CD14-positive monocyte (primary cell): ENCODE results near the gene CD4. TPM values are rescaled to one million over a fixed set of nuclear protein-coding genes. Genes with fewer than 3 reads are reported as not detected.

Experiments
- DNase-seq, 3 donors: peaks; one replicate each; pipeline ENCODE4 v3.0.0-alpha.2; 2011 to 2022
- H2AFZ ChIP-seq: 2 replicates; pipeline ENCODE4 v1.6.0; 2012; ENCODE audit warnings: mild to moderate bottlenecking, low read depth, low read length, inconsistent platforms; ENCODE audit not compliant: insufficient read depth, poor library complexity, severe bottlenecking
- H3K27ac ChIP-seq, 2 donors: 1 replicate in 1 of 2; 2 replicates in 1 of 2; pipeline ENCODE4 v1.5.1; 2012 to 2013; ENCODE audit warnings: low read length in 2 of 2, control low read depth in 1 of 2, inconsistent platforms in 1 of 2, low read depth in 1 of 2, mild to moderate bottlenecking in 1 of 2
- H3K27me3 ChIP-seq, 2 donors: one replicate each; pipeline versions ENCODE4 v1.6.0 to v1.6.1; 2011 to 2013; ENCODE audit warnings: low read length in 2 of 2; ENCODE audit not compliant: control insufficient read depth in 2 of 2, insufficient read depth in 2 of 2
- H3K36me3 ChIP-seq, 2 donors: replicated peaks in 1 of 2; 1 replicate in 1 of 2; 2 replicates in 1 of 2; pipeline versions ENCODE4 v1.5.1 to v1.6.1; 2012 to 2013; ENCODE audit warnings: low read length in 2 of 2, control low read depth in 1 of 2, inconsistent platforms in 1 of 2, mild to moderate bottlenecking in 1 of 2; ENCODE audit not compliant: insufficient read depth in 2 of 2, control insufficient read depth in 1 of 2
- H3K4me1 ChIP-seq, 2 donors: 1 replicate in 1 of 2; 2 replicates in 1 of 2; pipeline versions ENCODE4 v1.5.1 to v1.6.1; 2012 to 2013; ENCODE audit warnings: low read length in 2 of 2, control low read depth in 1 of 2, inconsistent platforms in 1 of 2, mild to moderate bottlenecking in 1 of 2, moderate library complexity in 1 of 2; ENCODE audit not compliant: insufficient read depth in 2 of 2, control insufficient read depth in 1 of 2
- H3K4me2 ChIP-seq: replicated peaks from 2 replicates; pipeline ENCODE3; 2012; ENCODE audit warnings: low read length, moderate library complexity, mild to moderate bottlenecking; ENCODE audit not compliant: poor library complexity, severe bottlenecking; ENCODE audit errors: extremely low read depth
- H3K4me3 ChIP-seq, 3 experiments: fragments of 200-600 bp in 1 of 3; sonication (generic) in 1 of 3; replicated peaks in 1 of 3; 1 replicate in 2 of 3; 2 replicates in 1 of 3; pipeline ENCODE4 v1.5.1; 2011 to 2013; ENCODE audit warnings: low read length in 3 of 3, mild to moderate bottlenecking in 3 of 3, control low read depth in 2 of 3, low read depth in 2 of 3, inconsistent platforms in 1 of 3, moderate library complexity in 1 of 3
- H3K79me2 ChIP-seq: 2 replicates; pipeline ENCODE4 v1.6.0; 2012; ENCODE audit warnings: mild to moderate bottlenecking, control low read depth, inconsistent platforms, low read length, moderate library complexity; ENCODE audit not compliant: insufficient read depth
- H3K9ac ChIP-seq: 2 replicates; pipeline ENCODE4 v1.6.0; 2017; ENCODE audit warnings: low read length, mild to moderate bottlenecking; ENCODE audit not compliant: insufficient read depth, poor library complexity, severe bottlenecking
- H3K9me3 ChIP-seq, 2 donors: replicated peaks in 1 of 2; 1 replicate in 1 of 2; 2 replicates in 1 of 2; pipeline versions ENCODE4 v1.5.1 to v1.6.1; 2012 to 2013; ENCODE audit warnings: low read length in 2 of 2, control low read depth in 1 of 2; ENCODE audit not compliant: control insufficient read depth in 1 of 2, insufficient read depth in 1 of 2
- H4K20me1 ChIP-seq: 2 replicates; pipeline ENCODE4 v1.6.0; 2012; ENCODE audit warnings: mild to moderate bottlenecking, low read length, control low read depth, moderate library complexity; ENCODE audit not compliant: insufficient read depth
- H3K27ac Mint-ChIP-seq, 7 donors: one replicate each; pipeline ENCODE4 v1.8.0; 2020; ENCODE audit warnings: mild to moderate bottlenecking in 7 of 7, mixed read lengths in 7 of 7, moderate library complexity in 6 of 7, inconsistent platforms in 2 of 7
- H3K27me3 Mint-ChIP-seq, 3 donors: one replicate each; pipeline ENCODE4 v1.8.0; 2021 to 2022; ENCODE audit warnings: low read depth in 3 of 3, mild to moderate bottlenecking in 3 of 3, mixed read lengths in 3 of 3, moderate library complexity in 3 of 3, inconsistent platforms in 1 of 3
- H3K36me3 Mint-ChIP-seq, 2 donors: one replicate each; pipeline ENCODE4 v1.8.0; 2020; ENCODE audit warnings: mixed read lengths in 2 of 2, inconsistent platforms in 1 of 2, mild to moderate bottlenecking in 1 of 2
- H3K4me1 Mint-ChIP-seq: one replicate; pipeline ENCODE4 v1.8.0; 2020; ENCODE audit warnings: mild to moderate bottlenecking, mixed read lengths
- H3K4me3 Mint-ChIP-seq, 2 donors: one replicate each; pipeline ENCODE4 v1.8.0; 2020; ENCODE audit warnings: mild to moderate bottlenecking in 2 of 2, mixed read lengths in 2 of 2, moderate library complexity in 1 of 2
- H3K9me3 Mint-ChIP-seq, 7 donors: one replicate each; pipeline ENCODE4 v1.8.0; 2020 to 2022; ENCODE audit warnings: mixed read lengths in 7 of 7, mild to moderate bottlenecking in 6 of 7, moderate library complexity in 6 of 7, inconsistent platforms in 2 of 7
- WGBS: methylation state at CpG from one replicate; pipeline ENCODE4 v1.1.5; 2013; ENCODE audit warnings: missing lambda C conversion rate; ENCODE audit not compliant: insufficient coverage; 5-methylcytosine and 5-hydroxymethylcytosine counted together
- intact Hi-C, 2 donors: fragments of 100-400 bp; cut with micrococcal nuclease; formaldehyde crosslinking; loops; one replicate each; pipeline versions ENCODE4 v1.15.0 to v1.15.1; 2023
- polyA plus RNA-seq, 3 donors: library from polyadenylated mRNA; depleted of rRNA in 1 of 3; unstranded in 2 of 3; stranded (reverse) in 1 of 3; fragments of 300-500 nt in 2 of 3; fragments of >200 nt in 1 of 3; fragmentation: Illumina TruSeq in 2 of 3; gene quantifications; 1 replicate in 2 of 3; 2 replicates in 1 of 3; pipeline ENCODE4 v1.2.3, GENCODE V29; 2012 to 2021
- TF ChIP-seq, protein P1 (sequence below): fragments of 200-600 bp; IDR thresholded peaks from one replicate; pipeline ENCODE4 v1.8.0; 2022; ENCODE audit warnings: antibody characterized with exemption, mild to moderate bottlenecking

Gene CD4
- polyA plus RNA-seq, 3 donors = 261 to 371 (median 269) TPM

DNA sequence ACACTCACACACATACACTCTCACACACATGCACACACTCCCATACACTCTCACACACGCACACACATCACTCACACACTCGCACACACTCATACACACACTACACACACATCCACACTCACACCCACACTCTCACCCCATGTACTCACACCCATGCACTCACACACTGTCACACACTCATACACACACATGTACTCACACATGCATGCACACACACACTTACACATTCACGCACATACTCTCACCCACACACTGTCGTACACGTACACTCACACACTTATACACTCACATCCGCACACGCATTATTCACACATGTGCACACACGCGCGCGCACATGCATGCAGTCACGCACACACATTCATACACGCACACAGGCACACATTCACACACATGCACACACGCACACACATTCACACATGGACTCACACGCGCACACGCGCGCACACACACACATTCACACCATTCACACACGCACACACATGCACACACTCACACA lies 28.4 kb downstream of the CD4 start:
- H3K4me3 Mint-ChIP-seq = no peak overlapping the region
- Histone ChIP-seq H3K27ac (no peak overlapping the region), H2AFZ (no peak overlapping the region), H3K4me2 (no peak overlapping the region), H3K9me3 (no peaks in the 10 kb centered on the region), H3K4me1 (peaks cover 23 to 34% of the 10 kb centered on the region in 2 donors), H4K20me1 (peaks cover 58% of the 10 kb centered on the region), H3K36me3 (peaks cover 60 to 66% of the 10 kb centered on the region in 2 donors), H3K9ac (no peak overlapping the region), H3K79me2 (peaks cover 5% of the 10 kb centered on the region), H3K27me3 (peaks cover 0 to 6% of the 10 kb centered on the region in 2 donors), H3K4me3 (no peak overlapping the region)
- TF ChIP-seq, protein P1, sequence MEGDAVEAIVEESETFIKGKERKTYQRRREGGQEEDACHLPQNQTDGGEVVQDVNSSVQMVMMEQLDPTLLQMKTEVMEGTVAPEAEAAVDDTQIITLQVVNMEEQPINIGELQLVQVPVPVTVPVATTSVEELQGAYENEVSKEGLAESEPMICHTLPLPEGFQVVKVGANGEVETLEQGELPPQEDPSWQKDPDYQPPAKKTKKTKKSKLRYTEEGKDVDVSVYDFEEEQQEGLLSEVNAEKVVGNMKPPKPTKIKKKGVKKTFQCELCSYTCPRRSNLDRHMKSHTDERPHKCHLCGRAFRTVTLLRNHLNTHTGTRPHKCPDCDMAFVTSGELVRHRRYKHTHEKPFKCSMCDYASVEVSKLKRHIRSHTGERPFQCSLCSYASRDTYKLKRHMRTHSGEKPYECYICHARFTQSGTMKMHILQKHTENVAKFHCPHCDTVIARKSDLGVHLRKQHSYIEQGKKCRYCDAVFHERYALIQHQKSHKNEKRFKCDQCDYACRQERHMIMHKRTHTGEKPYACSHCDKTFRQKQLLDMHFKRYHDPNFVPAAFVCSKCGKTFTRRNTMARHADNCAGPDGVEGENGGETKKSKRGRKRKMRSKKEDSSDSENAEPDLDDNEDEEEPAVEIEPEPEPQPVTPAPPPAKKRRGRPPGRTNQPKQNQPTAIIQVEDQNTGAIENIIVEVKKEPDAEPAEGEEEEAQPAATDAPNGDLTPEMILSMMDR = no peak
- H3K27ac Mint-ChIP-seq = no peak overlapping the region
- H3K9me3 Mint-ChIP-seq = peaks cover 0 to 2% (median 0%) of the 10 kb centered on the region in 7 donors
- peaks cover 33% of the 10 kb centered on the region for H3K4me1 Mint-ChIP-seq
- peaks cover 60 to 66% of the 10 kb centered on the region in 2 donors for H3K36me3 Mint-ChIP-seq
- WGBS = 86% methylated on average over 17 of the region's 20 CpGs
- intact Hi-C loops = no loop called here
- peak in 1 of 3 donors; percentile 3 for DNase-seq
- peaks cover 2 to 3% (median 3%) of the 10 kb centered on the region in 3 donors for H3K27me3 Mint-ChIP-seq

DNA sequence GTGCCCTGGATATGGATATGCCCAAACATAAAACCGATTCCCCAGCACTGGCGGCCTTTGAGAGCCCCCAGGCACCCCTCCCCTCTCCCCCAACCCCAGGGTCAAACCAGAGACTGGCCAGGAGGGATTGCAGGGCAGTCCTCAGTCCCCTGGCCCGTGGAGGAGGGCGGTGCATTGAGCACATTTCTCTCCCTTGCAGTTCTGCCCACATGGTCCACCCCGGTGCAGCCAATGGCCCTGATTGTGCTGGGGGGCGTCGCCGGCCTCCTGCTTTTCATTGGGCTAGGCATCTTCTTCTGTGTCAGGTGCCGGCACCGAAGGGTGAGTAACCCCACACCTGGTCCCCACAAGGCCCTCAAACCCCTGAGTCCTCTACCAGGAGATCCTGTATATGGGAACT lies 28.9 kb downstream of the CD4 start:
- peaks cover 3 to 9% (median 5%) of the 10 kb centered on the region in 3 donors for H3K27me3 Mint-ChIP-seq
- peaks cover 35% of the 10 kb centered on the region for H3K4me1 Mint-ChIP-seq
- H3K9me3 ChIP-seq = no peaks in the 10 kb centered on the region
- H3K36me3 ChIP-seq = peaks cover 60 to 66% of the 10 kb centered on the region in 2 donors
- H3K4me3 Mint-ChIP-seq = no peak overlapping the region
- no peak for DNase-seq
- H3K36me3 Mint-ChIP-seq = peaks cover 60 to 66% of the 10 kb centered on the region in 2 donors
- H3K27ac ChIP-seq = no peak overlapping the region
- H3K4me3 ChIP-seq = no peak overlapping the region
- TF ChIP-seq, protein P1 = no peak
- peaks cover 20 to 35% of the 10 kb centered on the region in 2 donors for H3K4me1 ChIP-seq
- no peak overlapping the region for H3K9ac ChIP-seq
- intact Hi-C loops = no loop called here
- H3K27me3 ChIP-seq = peaks cover 0 to 6% of the 10 kb centered on the region in 2 donors
- peaks cover 58% of the 10 kb centered on the region for H4K20me1 ChIP-seq
- H3K27ac Mint-ChIP-seq = no peak overlapping the region
- no peak overlapping the region for H3K4me2 ChIP-seq
- H3K9me3 Mint-ChIP-seq = peaks cover 0 to 2% (median 0%) of the 10 kb centered on the region in 7 donors
- 93% methylated on average over 6 of the region's 10 CpGs for WGBS
- H2AFZ ChIP-seq = no peak overlapping the region
- H3K79me2 ChIP-seq = peaks cover 5% of the 10 kb centered on the region
